Brain pericyte (primary cell): ENCODE results near the gene C15orf61.

ENCODE experiments used
- DNase-seq: peaks from one replicate; pipeline ENCODE4 v3.0.0-alpha.2; 2012; ENCODE audit warnings: low read depth, low spot score

C15orf61 gene

GRCh38 chr15:67521029-67521782 lies at the start of gene C15orf61:
Gene C15orf61 (plus strand): TSS chr15:67521131. CDS start chr15:67521249, 118 bp downstream.
- DNase-seq, result no peak

DNA sequence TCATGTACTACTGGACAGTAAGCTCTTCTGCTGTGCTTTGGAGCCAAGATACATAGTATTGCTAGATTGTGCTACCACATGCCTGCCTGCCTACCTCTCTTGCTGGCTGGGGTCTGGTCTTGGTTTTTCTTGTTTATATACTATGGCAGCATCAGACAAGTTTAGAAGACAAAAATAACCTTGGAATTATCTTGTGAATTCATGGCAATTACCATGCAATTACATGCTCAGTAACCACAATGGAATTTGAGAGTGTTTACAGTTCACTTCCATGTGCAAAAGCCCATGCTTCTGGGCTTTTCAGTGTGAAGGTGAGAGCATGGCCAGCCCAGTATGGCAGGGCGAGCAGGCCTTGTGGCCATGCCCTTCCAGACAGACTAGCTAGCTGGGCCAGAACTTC lies 48.0 kb upstream of the C15orf61 start:
- no peak for DNase-seq

DNA sequence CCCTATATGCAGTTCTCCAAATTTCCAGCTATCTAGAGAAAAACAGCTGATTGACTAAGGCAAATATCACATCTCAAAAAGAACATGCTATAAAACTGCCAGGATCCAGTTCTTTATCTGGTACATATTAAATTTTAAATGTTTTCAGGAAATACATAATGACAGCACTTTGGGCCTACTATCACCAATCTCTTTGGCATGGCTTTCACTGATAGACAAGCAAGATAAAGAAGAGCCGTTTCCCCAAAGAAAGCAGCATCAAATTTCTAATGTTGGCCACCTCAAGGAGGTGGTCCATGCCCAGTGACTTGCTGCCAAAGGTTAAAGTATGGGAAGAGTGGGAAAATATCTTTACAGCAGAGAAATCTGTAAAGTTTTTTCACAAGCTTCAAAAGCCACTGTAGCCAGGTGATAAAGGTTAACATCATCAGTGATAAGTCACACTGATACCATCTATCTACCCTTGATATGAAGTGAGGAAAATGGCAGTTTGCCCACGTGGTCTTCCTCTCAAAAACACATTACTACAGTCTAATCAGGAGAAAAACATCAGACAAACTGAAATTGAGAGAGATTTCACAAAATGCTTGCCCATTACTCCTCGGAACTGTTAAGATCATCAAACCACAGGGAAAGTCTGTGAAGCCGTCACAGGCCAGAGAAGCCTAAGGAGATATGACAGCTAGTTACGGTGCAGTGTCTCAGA lies 46.4 kb upstream of the C15orf61 start:
- no peak for DNase-seq

GRCh38 chr15:67479781-67480505 lies 41.0 kb upstream of the C15orf61 start:
- DNase-seq, result no peak

GRCh38 chr15:67480741-67481140 lies 40.2 kb upstream of the C15orf61 start:
- no peak for DNase-seq

DNA sequence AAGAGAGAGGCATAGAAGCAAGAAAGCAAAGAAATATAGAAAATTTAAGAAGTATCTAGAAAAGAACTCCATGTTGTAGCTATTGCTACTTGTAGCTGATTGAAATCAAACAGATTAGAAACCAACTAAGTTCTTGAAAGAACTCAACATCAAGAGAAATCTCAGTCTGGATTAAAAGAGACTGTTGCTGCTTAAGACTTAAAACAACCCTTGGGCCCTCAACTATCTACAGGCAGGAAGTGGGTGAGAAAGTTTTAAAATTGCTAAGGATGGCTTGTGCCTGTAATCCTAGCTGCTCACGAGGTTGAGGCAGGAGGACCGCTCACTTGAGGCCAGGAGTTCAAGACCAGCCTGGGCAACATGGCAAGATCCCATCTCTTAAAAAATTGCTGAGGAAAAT lies 39.3 kb upstream of the C15orf61 start:
- DNase-seq, result no peak

GRCh38 chr15:67495585-67495984 lies 25.3 kb upstream of the C15orf61 start:
- no peak for DNase-seq

GRCh38 chr15:67501177-67501835 lies 19.6 kb upstream of the C15orf61 start:
- DNase-seq, result no peak

- no peak for DNase-seq
Observed at GRCh38 chr15:67501836-67502461, 19.0 kb upstream of the C15orf61 start.

DNA sequence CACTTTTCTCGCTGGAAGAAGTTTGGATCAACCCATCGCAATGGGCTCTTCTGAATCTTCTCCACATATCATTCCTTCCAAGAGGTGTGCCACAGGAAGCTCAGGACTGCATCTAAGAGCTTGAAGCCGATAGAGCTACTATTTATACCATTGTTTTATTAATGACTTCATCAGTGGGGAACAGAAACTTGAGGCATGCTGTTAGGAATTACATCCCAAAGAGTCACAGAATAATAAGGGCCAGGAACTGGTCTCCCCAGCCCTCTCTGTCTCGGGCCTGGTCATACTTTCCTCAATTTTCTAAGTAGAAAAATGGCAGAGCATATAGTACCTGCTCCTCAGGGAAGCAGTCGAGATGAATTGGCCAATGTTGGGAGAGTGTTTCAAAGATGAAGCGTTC lies 16.9 kb upstream of the C15orf61 start:
- no peak for DNase-seq

DNA sequence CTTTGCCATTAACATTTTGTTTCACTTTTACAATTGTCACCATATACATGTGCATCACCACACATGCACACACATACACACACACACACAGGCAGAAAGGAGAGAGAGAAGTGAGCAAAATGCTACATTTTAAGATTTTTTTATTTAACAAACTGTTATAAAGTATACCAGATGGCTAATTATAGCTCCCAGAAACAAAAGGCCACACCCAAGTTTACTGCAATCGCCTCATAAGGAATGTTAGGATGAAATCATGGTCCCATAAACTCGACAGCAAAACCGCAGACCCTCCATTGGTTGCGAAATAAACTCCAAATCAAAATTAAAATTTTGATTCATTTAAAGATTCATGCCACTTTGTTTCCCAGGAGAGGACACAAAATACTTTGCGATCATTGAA lies 16.1 kb upstream of the C15orf61 start:
- DNase-seq, result no peak

DNA sequence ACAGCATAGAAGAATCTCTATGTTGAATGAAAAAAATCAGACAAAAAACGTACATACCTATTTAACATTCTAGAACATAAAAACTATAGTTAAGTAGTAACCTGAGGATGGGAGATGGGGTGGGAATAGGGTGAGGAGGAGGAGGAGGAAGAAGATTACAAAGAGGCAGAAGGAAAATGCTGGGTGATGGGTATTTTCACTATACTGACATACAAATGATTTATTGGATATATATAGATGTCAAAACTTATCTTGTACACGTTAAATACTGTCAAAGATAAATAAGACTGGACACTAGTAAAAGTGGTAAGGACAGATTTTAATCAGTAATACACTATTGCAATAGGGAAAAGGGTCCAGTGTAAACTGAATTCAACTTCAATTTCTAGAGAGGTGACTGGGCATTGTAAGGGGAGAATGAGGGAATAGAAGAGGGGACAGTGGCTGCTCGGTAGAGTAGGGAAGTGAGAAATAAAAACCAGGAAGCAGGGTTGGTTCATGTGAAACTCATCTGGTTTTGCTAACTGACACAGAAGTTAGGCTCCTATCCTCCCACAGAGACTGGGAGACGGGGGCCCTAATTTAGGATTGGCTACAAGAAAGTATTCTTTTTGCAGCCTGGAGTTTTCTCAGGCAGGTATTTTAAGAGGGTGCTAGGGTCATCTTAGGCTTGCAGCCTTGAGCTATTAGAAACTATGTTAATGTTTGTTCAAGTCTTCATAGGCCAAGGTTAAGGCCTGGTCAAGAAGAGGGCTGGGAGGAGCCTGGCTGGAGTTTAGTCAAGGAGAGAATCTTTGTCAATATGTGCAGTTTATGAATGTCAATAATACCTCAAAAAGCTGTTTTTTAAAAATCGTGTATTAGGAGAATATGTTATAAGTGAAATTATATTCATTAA lies 15.0 kb upstream of the C15orf61 start:
- no peak for DNase-seq

DNA sequence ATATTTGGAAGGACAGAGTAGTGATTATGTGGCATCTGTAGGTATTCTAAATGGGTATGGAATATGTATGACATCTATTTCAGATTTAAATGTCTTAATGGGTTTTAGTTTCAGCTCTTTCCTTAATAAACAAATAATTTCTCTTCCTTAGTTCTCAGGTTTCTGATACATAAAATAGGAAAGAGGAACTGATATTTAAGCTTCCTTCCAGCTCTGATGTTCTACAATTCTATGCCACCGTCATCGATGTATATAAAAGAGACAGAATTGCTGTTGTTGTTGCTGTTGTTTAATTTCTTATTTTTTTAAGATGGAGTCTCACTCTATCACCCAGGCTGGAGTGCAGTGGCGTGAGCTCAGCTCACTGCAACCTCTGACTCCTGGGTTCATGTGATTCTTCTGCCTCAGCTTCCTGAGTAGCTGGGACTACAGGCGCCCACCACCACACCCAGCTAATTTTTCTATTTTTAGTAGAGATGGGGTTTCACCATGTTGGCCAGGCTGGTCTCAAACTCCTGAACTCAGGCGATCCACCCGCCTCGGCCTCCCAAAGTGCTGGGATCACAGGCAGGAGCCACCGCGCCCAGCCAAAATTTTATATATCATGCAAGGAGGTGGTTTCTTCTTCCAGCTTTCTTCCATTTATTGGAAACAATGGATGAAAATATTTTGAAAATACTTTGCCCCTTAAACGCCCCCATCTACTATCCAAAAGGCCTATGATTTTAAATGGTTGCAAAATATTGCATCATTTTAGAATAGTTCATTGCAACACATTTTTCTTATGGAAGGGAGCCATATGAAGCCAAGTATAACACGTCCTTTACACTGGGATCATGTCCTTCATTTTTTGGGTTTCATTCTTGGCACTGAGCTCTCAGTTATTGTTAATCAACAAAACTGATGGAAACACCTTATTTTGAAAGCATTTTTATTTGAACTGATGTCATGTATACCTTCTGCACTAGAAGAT lies 13.9 kb upstream of the C15orf61 start:
- DNase-seq, result no peak

GRCh38 chr15:67508407-67508806 lies 12.5 kb upstream of the C15orf61 start:
- DNase-seq, result no peak

DNA sequence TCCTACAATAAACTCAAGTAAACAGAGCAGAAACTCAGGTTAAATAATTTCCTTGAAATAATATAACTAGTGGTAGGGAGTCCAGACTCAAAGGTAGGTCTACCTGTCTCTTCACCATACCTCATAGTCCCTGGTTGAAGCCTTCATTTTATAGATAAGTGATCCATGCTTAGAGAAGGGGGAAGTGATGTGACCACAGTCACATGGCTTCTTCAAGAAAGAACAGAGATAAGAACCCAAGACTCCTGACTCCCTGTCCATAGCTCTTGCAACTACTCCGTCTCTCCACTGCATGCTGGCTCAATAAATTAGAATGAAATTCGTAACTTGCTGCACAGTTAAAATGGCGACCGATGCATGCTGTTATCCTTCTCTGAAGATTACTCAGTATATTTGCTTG lies 11.0 kb upstream of the C15orf61 start:
- DNase-seq, result no peak

DNA sequence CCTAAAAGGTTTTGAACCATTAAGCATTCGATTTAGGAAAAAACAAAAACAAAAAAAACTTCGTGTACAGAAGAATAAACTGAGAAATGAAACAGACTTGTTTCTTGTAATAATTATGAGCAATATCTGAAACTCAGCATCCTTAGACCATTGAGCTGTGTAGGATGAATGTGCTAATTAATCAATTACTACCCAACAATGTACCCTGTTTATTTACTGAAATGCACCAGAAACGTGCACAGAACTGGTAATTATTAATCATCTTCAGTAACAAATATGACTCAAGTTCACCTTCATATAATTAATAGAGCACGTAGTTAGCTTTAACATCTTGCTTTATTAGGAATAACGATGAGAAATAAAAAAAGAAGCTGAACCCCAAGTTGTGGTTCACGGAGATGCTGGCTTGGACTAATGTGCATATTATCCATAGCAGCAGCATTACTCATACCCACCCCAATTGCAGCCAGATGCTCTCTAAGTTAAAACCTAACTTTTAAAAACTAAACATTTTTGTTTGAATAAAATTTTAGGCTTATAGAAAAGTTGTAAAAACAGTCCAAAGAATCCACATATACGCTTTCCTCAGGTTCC lies 10.2 kb upstream of the C15orf61 start:
- no peak for DNase-seq

- DNase-seq, result no peak
Observed at GRCh38 chr15:67511606-67512005, 9.3 kb upstream of the C15orf61 start.

DNA sequence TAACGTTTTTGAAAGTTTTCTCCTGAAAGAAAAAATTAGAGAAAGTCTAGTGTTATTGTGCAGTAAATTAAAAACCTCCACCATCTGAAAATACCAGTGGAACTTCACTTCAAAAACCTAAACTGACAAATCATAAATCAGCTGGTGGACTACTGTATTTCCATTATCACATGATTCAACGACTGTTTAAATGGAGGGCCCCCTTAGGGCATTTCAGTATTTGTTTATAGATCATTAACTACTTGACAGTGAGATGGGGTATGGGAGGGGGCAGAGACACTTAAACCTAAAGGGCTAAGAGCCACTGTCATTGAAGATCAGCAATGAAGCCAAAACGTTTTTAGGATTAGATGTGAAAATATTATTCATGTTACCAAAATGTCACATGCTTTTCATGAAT lies 8.8 kb upstream of the C15orf61 start:
- no peak for DNase-seq
